Measurements from ENCODE around the gene IRAK2. TPM values are rescaled to one million over a fixed set of nuclear protein-coding genes. Genes with fewer than 3 reads are reported as not detected.
"Not testable (repeated sequence)": the region's sequence is repeated elsewhere in the genome, so short reads cannot be mapped to it uniquely, and the experiment has no call there.

Gene IRAK2
- total RNA-seq, 1 experiment from 2014 or later, result 0.61 TPM

GRCh38 chr3:10265833-10266232, 101.1 kb downstream of the IRAK2 start:
- no peaks in the 10 kb centered on the region for H3K23me2 ChIP-seq (ENCODE audit: insufficient read length, low read depth, low read length, poor library complexity, severe bottlenecking)
- H2BK12ac ChIP-seq (ENCODE audit: insufficient read length, low read depth, low read length), result no peak overlapping the region
- peaks cover 12% of the 10 kb centered on the region in 2 experiments for H3K4me1 Mint-ChIP-seq
- no peak overlapping the region for H2BK15ac ChIP-seq (ENCODE audit: low read depth, low read length)
- no peak overlapping the region for H3K4ac ChIP-seq (ENCODE audit: low read depth, low read length)
- no peaks in the 10 kb centered on the region for H3K27me3 Mint-ChIP-seq (ENCODE audit: low read depth)
- H3K79me1 ChIP-seq (ENCODE audit: insufficient read depth, low read depth, low read length, poor library complexity, severe bottlenecking), result peaks cover 4% of the 10 kb centered on the region
- no peaks in the 10 kb centered on the region for H3K4me1 ChIP-seq (ENCODE audit: insufficient read depth, low read length)
- no peak overlapping the region for H3K14ac ChIP-seq (ENCODE audit: insufficient read depth, low read length)
- no peak overlapping the region for H3T11ph ChIP-seq (ENCODE audit: low read length)
- peaks cover 21 to 73% (median 60%) of the 10 kb centered on the region in 3 experiments for H3K36me3 Mint-ChIP-seq (ENCODE audit: insufficient read depth in 1 of 3, low read depth in 3 of 3)
- no peak overlapping the region for H2BK120ac ChIP-seq (ENCODE audit: low read depth, low read length, poor library complexity, severe bottlenecking)
- no peaks in the 10 kb centered on the region for H3K9me3 ChIP-seq (ENCODE audit: control insufficient read depth, low read depth, low read length)
- H2BK5ac ChIP-seq (ENCODE audit: insufficient read length, low read length), result no peak overlapping the region
- WGBS (ENCODE audit: extremely low coverage, insufficient read length, low lambda C conversion rate), result no CpG with 5 or more reads among the region's 2 CpGs
- no peak overlapping the region for H3K4me2 ChIP-seq (ENCODE audit: insufficient read depth, insufficient read length, low read length)
- H3K56ac ChIP-seq (ENCODE audit: insufficient read length, low read depth, low read length), result no peak overlapping the region
- peaks cover 6% of the 10 kb centered on the region; the same call in 1 of the 2 replicates for H3K79me2 ChIP-seq (ENCODE audit: insufficient read depth, low read length)
- H4K5ac ChIP-seq (ENCODE audit: insufficient read length, low read depth, low read length), result no peak overlapping the region
- no peak overlapping the region for H3K27ac Mint-ChIP-seq
- no peak overlapping the region for H4K91ac ChIP-seq (ENCODE audit: insufficient read length, low read depth, low read length)
- H3K9ac ChIP-seq (ENCODE audit: extremely low read depth, insufficient read length, low read length), result no peak overlapping the region
- no peak overlapping the region for H4K8ac ChIP-seq (replicated peaks; ENCODE audit: insufficient read length, low read depth, low read length)
- no peaks in the 10 kb centered on the region for H3K9me3 Mint-ChIP-seq
- H2AK5ac ChIP-seq (ENCODE audit: insufficient read length, low read length), result no peak overlapping the region
- H4K20me1 ChIP-seq (ENCODE audit: control insufficient read depth, insufficient read depth, insufficient read length), result no peaks in the 10 kb centered on the region
- no peak overlapping the region for H3K27ac ChIP-seq (ENCODE audit: insufficient read length, low read depth, low read length)
- no peak for TF ChIP-seq CTCF (conservative IDR thresholded peaks at IDR 0.05)
- no peak overlapping the region for H3K18ac ChIP-seq (ENCODE audit: insufficient read length, low read depth, low read length)
- H3K4me3 Mint-ChIP-seq, result no peak overlapping the region
- H2BK20ac ChIP-seq (ENCODE audit: low read depth, low read length, poor library complexity, severe bottlenecking), result no peak overlapping the region
- H3K27me3 ChIP-seq (ENCODE audit: insufficient read depth, low read length), result no peaks in the 10 kb centered on the region
- H2AFZ ChIP-seq (ENCODE audit: low read length), result no peak overlapping the region
- no peak overlapping the region for H3K23ac ChIP-seq (ENCODE audit: insufficient read length, low read depth, low read length)
- no peak for DNase-seq

- not testable (repeated sequence) for H3K27ac Mint-ChIP-seq; H3K27ac ChIP-seq (ENCODE audit: insufficient read length, low read depth, low read length); DNase-seq; H4K5ac ChIP-seq (ENCODE audit: insufficient read length, low read depth, low read length); H3K9me3 Mint-ChIP-seq; H3K79me2 ChIP-seq (ENCODE audit: insufficient read depth, low read length); H2BK12ac ChIP-seq (ENCODE audit: insufficient read length, low read depth, low read length); H4K20me1 ChIP-seq (ENCODE audit: control insufficient read depth, insufficient read depth, insufficient read length); H2BK15ac ChIP-seq (ENCODE audit: low read depth, low read length); H3T11ph ChIP-seq (ENCODE audit: low read length); H2BK5ac ChIP-seq (ENCODE audit: insufficient read length, low read length); H4K91ac ChIP-seq (ENCODE audit: insufficient read length, low read depth, low read length); H3K18ac ChIP-seq (ENCODE audit: insufficient read length, low read depth, low read length); H3K27me3 ChIP-seq (ENCODE audit: insufficient read depth, low read length); H3K4me3 Mint-ChIP-seq; H3K9me3 ChIP-seq (ENCODE audit: control insufficient read depth, low read depth, low read length); H2AK5ac ChIP-seq (ENCODE audit: insufficient read length, low read length); H2BK20ac ChIP-seq (ENCODE audit: low read depth, low read length, poor library complexity, severe bottlenecking); H3K4me1 ChIP-seq (ENCODE audit: insufficient read depth, low read length); H2BK120ac ChIP-seq (ENCODE audit: low read depth, low read length, poor library complexity, severe bottlenecking); H2AFZ ChIP-seq (ENCODE audit: low read length); H3K23ac ChIP-seq (ENCODE audit: insufficient read length, low read depth, low read length); H3K4me2 ChIP-seq (ENCODE audit: insufficient read depth, insufficient read length, low read length); H3K9ac ChIP-seq (ENCODE audit: extremely low read depth, insufficient read length, low read length); H3K79me1 ChIP-seq (ENCODE audit: insufficient read depth, low read depth, low read length, poor library complexity, severe bottlenecking); H3K14ac ChIP-seq (ENCODE audit: insufficient read depth, low read length); H3K4ac ChIP-seq (ENCODE audit: low read depth, low read length); H4K8ac ChIP-seq (replicated peaks; ENCODE audit: insufficient read length, low read depth, low read length); H3K56ac ChIP-seq (ENCODE audit: insufficient read length, low read depth, low read length); H3K23me2 ChIP-seq (ENCODE audit: insufficient read length, low read depth, low read length, poor library complexity, severe bottlenecking); H3K27me3 Mint-ChIP-seq (ENCODE audit: low read depth)
- WGBS (ENCODE audit: extremely low coverage, insufficient read length, low lambda C conversion rate), result no CpG with 5 or more reads among the region's 7 CpGs
- Mint-ChIP-seq H3K4me1 (peaks cover 12% of the 10 kb centered on the region in 2 experiments), H3K36me3 (ENCODE audit: insufficient read depth in 1 of 3, low read depth in 3 of 3) (peaks cover 17 to 73% (median 57%) of the 10 kb centered on the region in 3 experiments; a peak in 6 of 7 replicates)
Measured at GRCh38 chr3:10266936-10267335, 102.2 kb downstream of the IRAK2 start.

Measured in H9 (cell line).